NCI-H748 (cell line): ENCODE data around the gene STK26.
"Not testable (repeated sequence)": the region's sequence is repeated elsewhere in the genome, so short reads cannot be mapped to it uniquely, and the experiment has no call there.

Source experiments
- DNase-seq: peaks from one replicate; lab custom pipeline; 2025; ENCODE audit not compliant: unreplicated experiment; lab: John Stamatoyannopoulos, UW

Gene STK26

GRCh38 chrX:132022967-132023895 lies at the start of gene STK26:
TSS of gene STK26 (plus strand) at chrX:132023302. CDS start at chrX:132023618, 316 bp downstream.
- DNase-seq, result peak; percentile 78

DNA sequence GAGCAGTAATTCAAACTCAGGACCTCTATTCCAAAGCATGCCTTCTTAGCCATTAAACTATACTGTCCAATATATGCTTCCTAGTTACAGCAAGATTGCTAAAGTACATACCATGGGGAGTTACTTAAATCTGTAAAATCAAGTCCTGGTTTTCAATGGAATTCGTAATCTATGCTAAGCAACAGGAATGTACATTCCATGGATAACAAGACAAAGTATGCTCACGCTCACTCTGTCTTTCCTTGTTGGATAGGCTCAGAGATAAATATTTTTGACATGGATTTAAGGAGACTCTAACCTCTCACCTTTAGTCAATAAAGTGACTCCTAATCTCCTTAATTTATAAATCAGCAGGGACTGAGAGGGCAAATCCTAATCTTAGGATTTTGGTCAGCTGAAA lies 47.3 kb upstream of the STK26 start:
- DNase-seq, result no peak

GRCh38 chrX:131977619-131978018 lies 45.5 kb upstream of the STK26 start:
- no peak for DNase-seq

DNA sequence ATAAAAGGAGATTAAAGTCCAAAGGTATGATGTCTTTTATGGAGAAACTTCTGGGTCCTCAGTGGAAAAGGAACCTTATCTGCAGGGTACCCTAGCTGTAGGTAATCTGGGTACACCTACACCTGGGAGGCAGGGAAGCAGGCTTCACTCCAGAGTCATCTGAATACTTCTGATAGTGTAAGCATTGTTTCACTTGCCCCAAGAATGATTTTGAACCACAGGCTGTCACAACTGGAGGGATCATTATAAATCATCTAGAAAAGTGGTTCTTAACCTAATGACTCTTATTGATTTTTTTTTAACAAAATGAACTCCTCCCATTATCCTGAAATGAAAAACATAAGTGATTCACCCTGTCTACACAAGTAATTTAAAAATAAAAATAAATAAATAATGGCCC lies 44.0 kb upstream of the STK26 start:
- peak; percentile 1 for DNase-seq

DNA sequence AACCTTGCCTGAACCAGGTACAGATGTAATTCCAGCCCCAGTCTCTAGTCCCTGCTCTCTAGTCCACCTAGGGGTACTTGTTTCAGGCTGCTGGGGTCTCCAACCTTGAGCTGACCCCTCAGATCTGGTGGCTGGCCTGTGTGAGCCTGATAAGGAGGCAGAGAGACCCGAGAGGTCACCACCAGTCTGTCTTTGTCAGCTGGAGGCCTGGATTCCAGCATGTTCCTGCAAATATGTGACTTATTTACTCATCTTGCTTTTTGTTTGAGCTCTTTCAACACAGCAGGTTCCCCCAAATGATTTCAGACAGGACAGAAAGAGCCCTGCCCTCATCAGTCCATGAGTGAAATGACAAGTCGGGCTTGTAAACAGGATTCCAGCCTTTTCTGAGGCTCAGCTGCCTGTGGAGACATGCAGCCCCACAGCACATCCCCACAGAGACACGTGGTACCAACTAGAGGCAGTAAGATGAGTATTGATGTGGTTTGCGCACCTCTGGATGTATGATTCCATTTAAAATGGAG lies 37.5 kb upstream of the STK26 start:
- DNase-seq, result no peak

GRCh38 chrX:131987252-131987651 lies 35.9 kb upstream of the STK26 start:
- no peak for DNase-seq

DNA sequence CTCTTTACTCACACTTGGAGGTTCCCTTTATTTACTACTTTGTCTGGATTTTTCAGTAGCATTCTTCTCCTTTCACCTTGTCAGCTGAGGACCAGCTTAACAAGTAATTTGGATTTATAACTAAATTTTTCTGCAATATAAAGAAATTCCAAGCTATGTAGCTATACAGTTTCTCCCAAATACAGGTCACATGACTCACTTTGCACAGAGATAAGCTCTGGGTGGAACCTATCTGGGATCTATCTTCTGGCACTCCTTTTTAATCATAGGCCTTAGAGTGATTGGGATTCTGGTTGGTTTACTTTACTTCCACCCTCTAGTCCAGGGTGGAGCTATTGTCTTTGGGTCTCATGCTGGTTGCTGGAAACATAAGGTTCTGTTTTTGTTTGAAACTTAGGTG lies 34.9 kb upstream of the STK26 start:
- no peak for DNase-seq

- DNase-seq, result no peak
These were observed 22.0 kb upstream of the STK26 start for GRCh38 chrX:132001127-132001526.

DNA sequence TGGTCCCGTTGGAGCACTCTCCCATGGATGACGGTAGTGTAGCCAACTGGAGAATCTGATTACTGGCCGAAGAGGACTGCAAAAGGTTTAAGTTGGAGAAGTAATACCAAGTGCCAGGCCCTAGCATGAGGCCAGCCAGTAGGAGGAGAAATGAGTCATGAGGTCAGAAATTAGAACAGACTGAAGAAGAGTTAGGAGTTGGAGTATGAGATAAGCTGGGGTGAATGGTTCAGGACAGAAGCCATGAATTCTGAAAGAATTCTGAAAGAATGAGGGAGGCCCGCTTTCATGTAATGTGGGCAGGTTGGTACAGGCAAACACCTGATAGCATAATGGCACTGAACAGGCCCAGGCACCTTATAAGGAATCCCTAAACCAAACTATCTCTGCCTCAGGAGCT lies 18.4 kb upstream of the STK26 start:
- DNase-seq, result no peak

GRCh38 chrX:132009350-132009749 lies 13.8 kb upstream of the STK26 start:
- no peak for DNase-seq

DNA sequence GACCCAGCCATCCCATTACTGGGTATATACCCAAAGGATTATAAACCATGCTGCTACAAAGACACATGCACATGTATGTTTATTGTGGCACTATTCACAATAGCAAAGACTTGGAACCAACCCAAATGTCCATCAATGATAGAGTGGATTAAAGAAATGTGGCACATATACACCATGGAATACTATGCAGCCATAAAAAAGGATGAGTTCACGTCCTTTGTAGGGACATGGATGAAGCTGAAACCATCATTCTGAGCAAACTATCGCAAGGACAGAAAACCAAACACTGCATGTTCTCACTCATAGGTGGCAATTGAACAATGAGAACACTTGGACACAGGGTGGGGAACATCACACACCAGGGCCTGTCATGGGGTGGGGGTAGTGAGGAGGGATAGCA lies 12.9 kb upstream of the STK26 start:
- not testable (repeated sequence) for DNase-seq

DNA sequence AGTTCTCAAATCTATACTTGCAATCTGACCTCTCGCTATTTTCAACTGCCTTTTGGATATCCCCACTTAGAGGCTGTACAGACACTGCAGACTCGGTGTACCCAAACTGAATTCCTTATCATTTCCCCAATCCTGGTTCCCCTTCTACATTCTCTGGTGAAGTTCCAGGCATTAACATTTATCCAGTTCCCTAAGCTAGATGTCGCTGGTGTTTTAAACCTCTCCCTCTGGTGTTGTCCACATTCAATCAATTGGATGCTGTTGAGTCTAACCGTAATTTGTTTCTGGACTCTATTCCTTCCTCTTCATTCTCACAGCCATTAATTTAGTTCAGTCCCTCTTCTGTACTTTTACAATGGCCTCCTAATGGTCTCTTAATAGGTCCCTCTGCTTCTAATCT lies 7.2 kb upstream of the STK26 start:
- DNase-seq, result no peak

GRCh38 chrX:132016628-132017430 lies 6.3 kb upstream of the STK26 start:
- no peak for DNase-seq

GRCh38 chrX:132017431-132018185 lies 5.5 kb upstream of the STK26 start:
- no peak for DNase-seq

- DNase-seq, result no peak
These were observed 720 bp upstream of the STK26 start for GRCh38 chrX:132022198-132022966.

GRCh38 chrX:132023896-132024386 lies 839 bp downstream of the STK26 start:
- no peak for DNase-seq

DNA sequence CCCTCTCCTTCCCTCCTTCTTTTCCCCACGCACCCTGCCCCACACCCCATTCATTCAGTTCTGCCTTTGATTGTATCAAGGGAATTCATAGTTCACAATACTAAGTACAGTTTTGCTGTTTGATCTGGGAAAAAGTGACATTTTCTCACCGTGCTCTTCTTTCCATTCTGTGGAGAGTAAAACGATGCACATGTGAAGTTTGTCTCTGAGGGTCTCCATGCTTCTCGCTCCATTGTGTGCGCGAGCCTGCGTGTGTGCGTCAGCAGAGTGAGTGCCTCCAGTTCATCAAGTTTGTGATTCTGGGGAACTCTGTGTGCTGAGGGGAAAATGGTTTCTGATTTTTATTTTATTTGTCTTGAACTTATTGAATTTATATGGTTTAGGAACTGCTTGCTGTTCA lies 1.9 kb downstream of the STK26 start:
- no peak for DNase-seq

GRCh38 chrX:132030264-132030663 lies 7.2 kb downstream of the STK26 start:
- DNase-seq, result no peak

DNA sequence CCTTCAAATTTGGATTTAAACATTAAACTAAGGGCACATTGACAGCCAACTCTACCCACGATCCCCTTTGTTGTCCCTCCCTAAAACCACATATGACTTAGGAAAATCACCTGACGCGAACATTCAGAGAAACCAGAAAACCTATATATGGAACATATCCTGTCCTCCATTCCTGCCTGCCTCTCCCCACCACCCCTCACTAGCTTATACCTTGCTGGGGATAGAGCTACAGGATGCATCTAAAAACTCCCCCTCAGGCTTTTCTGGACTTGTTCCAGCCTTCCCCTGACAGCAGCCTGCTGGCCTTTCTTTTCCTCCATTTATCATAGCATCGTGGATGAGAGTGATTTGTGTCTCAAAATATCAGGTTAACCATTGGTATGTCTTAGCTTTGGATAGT lies 8.8 kb downstream of the STK26 start:
- no peak for DNase-seq

GRCh38 chrX:132033166-132033565 lies 10.1 kb downstream of the STK26 start:
- DNase-seq, result no peak
